ENCODE measurements around the gene ARTN.

- TF ChIP-seq, protein P1, sequence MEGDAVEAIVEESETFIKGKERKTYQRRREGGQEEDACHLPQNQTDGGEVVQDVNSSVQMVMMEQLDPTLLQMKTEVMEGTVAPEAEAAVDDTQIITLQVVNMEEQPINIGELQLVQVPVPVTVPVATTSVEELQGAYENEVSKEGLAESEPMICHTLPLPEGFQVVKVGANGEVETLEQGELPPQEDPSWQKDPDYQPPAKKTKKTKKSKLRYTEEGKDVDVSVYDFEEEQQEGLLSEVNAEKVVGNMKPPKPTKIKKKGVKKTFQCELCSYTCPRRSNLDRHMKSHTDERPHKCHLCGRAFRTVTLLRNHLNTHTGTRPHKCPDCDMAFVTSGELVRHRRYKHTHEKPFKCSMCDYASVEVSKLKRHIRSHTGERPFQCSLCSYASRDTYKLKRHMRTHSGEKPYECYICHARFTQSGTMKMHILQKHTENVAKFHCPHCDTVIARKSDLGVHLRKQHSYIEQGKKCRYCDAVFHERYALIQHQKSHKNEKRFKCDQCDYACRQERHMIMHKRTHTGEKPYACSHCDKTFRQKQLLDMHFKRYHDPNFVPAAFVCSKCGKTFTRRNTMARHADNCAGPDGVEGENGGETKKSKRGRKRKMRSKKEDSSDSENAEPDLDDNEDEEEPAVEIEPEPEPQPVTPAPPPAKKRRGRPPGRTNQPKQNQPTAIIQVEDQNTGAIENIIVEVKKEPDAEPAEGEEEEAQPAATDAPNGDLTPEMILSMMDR (conservative IDR thresholded peaks at IDR 0.05; ENCODE audit: low read depth, low read length): no peak
- TF ChIP-seq EZH2phosphoT487 (IDR thresholded peaks at IDR 0.05; ENCODE audit: borderline replicate concordance, low read length) (no peak), EZH2 (IDR thresholded peaks at IDR 0.05; ENCODE audit: low read length, unreplicated experiment) (no peak)
Observed at GRCh38 chr1:43981135-43981491, 47.5 kb downstream of the ARTN start.

Data from PC-3 (cell line).